RWPE2 (cell line): ENCODE results near the gene PLB1.
A peak's percentile ranks its signal among the peaks of the same experiment; 100 is the strongest.

Experiments
- ATAC-seq: fragments of 200-7000 bp; cut with Tn5 transposase; 3 replicates; pipeline ENCODE4 v1.9.1; 2021; ENCODE audit warnings: low read depth
- DNase-seq: peaks from one replicate; pipeline ENCODE4 v3.0.0-alpha.2; 2020; ENCODE audit warnings: low spot score
- H3K27ac ChIP-seq: fragments of 450-650 bp; 2 replicates; pipeline ENCODE4 v1.5.1; 2017; ENCODE audit warnings: mild to moderate bottlenecking; ENCODE audit not compliant: poor library complexity, severe bottlenecking
- H3K27me3 ChIP-seq: fragments of 250-450 bp; sonication (Bioruptor Pico); 2 replicates; pipeline ENCODE4 v1.5.1; 2021; ENCODE audit warnings: mild to moderate bottlenecking, moderate library complexity; ENCODE audit not compliant: insufficient read depth, poor library complexity, severe bottlenecking
- H3K36me3 ChIP-seq: fragments of 250-450 bp; sonication (Bioruptor Pico); 2 replicates; pipeline ENCODE4 v1.5.1; 2020; ENCODE audit warnings: low read depth, mild to moderate bottlenecking, moderate library complexity
- H3K4me1 ChIP-seq: fragments of 250-450 bp; sonication (Bioruptor Pico); 2 replicates; pipeline ENCODE4 v1.5.1; 2021; ENCODE audit warnings: mild to moderate bottlenecking, moderate library complexity; ENCODE audit not compliant: insufficient read depth, poor library complexity, severe bottlenecking
- H3K4me3 ChIP-seq: fragments of 250-450 bp; sonication (Bioruptor Pico); 2 replicates; pipeline ENCODE4 v1.5.1; 2021; ENCODE audit warnings: mild to moderate bottlenecking, moderate library complexity; ENCODE audit not compliant: severe bottlenecking
- H3K9me3 ChIP-seq: fragments of 250-450 bp; sonication (Bioruptor Pico); 2 replicates; pipeline ENCODE4 v1.5.1; 2021; ENCODE audit warnings: mild to moderate bottlenecking, moderate library complexity; ENCODE audit not compliant: severe bottlenecking
- CTCF ChIP-seq: fragments of 450-650 bp; IDR thresholded peaks from one replicate; pipeline ENCODE4 v1.5.1; 2017; ENCODE audit warnings: mild to moderate bottlenecking, moderate library complexity; ENCODE audit not compliant: poor library complexity, severe bottlenecking

PLB1 gene

GRCh38 chr2:28579606-28580005 lies 83.7 kb downstream of the PLB1 start:
- H3K4me3 ChIP-seq: no peak overlapping the region

GRCh38 chr2:28580078-28580477 lies 84.2 kb downstream of the PLB1 start:
- TF ChIP-seq CTCF: no peak
- H3K4me3 ChIP-seq: no peak overlapping the region
- no peaks in the 10 kb centered on the region for H3K36me3 ChIP-seq
- H3K4me1 ChIP-seq: peaks cover 26% of the 10 kb centered on the region
- H3K9me3 ChIP-seq: no peaks in the 10 kb centered on the region
- no peak for DNase-seq
- no peak for ATAC-seq
- no peak overlapping the region for H3K27ac ChIP-seq
- H3K27me3 ChIP-seq: no peaks in the 10 kb centered on the region

More at GRCh38 chr2:28579606-28580005, 83.7 kb downstream of the PLB1 start:
- Histone ChIP-seq H3K9me3 (no peaks in the 10 kb centered on the region), H3K4me1 (peaks cover 21% of the 10 kb centered on the region), H3K27me3 (no peaks in the 10 kb centered on the region), H3K27ac (no peak overlapping the region), H3K36me3 (no peaks in the 10 kb centered on the region)
- ATAC-seq (no peak), DNase-seq (no peak)
- no peak for TF ChIP-seq CTCF

GRCh38 chr2:28581312-28581711 lies 85.5 kb downstream of the PLB1 start:
- no peak for DNase-seq
- no peaks in the 10 kb centered on the region for H3K36me3 ChIP-seq

GRCh38 chr2:28582152-28582551 lies 86.3 kb downstream of the PLB1 start:
- ATAC-seq (no peak), DNase-seq (no peak)
- no peaks in the 10 kb centered on the region for H3K9me3 ChIP-seq
- peak overlapping the region; percentile 92 for H3K27ac ChIP-seq
- TF ChIP-seq CTCF: no peak
- H3K36me3 ChIP-seq: no peaks in the 10 kb centered on the region
- no peak overlapping the region for H3K4me3 ChIP-seq
- H3K27me3 ChIP-seq: no peaks in the 10 kb centered on the region
- peaks cover 27% of the 10 kb centered on the region for H3K4me1 ChIP-seq

More at GRCh38 chr2:28581312-28581711, 85.5 kb downstream of the PLB1 start:
- no peaks in the 10 kb centered on the region for H3K27me3 ChIP-seq
- no peak overlapping the region for H3K27ac ChIP-seq
- H3K9me3 ChIP-seq: no peaks in the 10 kb centered on the region
- no peak for TF ChIP-seq CTCF
- no peak for ATAC-seq
- no peak overlapping the region for H3K4me3 ChIP-seq
- H3K4me1 ChIP-seq: peaks cover 28% of the 10 kb centered on the region

- ATAC-seq (no peak), DNase-seq (no peak)
- no peak for TF ChIP-seq CTCF
- no peak overlapping the region for H3K4me3 ChIP-seq
- peaks cover 27% of the 10 kb centered on the region for H3K4me1 ChIP-seq
- H3K9me3 ChIP-seq: no peaks in the 10 kb centered on the region
- H3K27me3 ChIP-seq: no peaks in the 10 kb centered on the region
- H3K36me3 ChIP-seq: no peaks in the 10 kb centered on the region
- H3K27ac ChIP-seq: peak overlapping the region; percentile 92
Measured at GRCh38 chr2:28582595-28582994, 86.7 kb downstream of the PLB1 start.
